ENCODE results near the gene RAI1. TPM values are rescaled to one million over a fixed set of nuclear protein-coding genes. Genes with fewer than 3 reads are reported as not detected.

Gene RAI1
- total RNA-seq, 1 donor = 9.1 TPM

DNA sequence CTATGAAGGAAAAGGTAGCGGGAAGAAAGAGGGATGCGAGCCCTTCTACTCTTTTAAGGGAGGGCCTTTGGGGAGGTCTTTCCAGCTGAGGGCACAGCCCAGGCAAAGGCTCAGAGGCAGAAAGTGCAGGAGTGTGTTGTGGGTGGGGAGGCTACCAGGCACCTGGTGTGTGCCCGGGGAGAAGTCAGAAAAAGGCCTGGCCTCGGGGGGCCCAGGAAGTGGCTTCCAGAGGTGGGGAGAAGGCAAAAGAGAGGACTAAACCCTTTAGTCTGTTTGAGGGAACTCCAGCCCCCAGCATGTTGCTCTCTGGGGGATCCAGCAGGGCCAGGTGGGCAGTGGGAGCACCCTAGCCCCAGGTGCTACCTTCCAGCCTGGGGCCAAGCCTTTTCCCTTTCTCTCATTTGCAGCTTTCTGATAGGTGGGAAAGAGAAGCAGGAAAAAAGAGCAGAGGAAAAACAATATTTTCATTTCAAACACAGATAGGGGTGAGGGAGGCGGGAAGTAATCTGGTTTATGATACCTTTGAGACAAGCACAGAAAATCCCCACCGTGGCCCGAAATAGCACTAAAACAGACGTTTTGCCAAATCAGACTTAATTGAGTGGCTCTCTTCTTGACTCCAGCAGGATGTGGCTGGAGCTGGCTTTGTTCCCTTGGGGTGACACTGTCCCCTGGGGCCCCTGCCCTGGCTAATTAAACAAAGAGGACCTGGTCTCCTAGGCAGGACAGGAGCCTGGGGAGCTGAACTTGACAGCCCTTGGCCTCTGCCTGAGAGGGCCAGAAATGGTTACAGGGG lies 10.4 kb downstream of the RAI1 start:
- no peak for DNase-seq (ENCODE audit: low read depth)
- H3K4me3 ChIP-seq (ENCODE audit: low read depth, low read length) = no peak overlapping the region
- TF ChIP-seq, protein P1, sequence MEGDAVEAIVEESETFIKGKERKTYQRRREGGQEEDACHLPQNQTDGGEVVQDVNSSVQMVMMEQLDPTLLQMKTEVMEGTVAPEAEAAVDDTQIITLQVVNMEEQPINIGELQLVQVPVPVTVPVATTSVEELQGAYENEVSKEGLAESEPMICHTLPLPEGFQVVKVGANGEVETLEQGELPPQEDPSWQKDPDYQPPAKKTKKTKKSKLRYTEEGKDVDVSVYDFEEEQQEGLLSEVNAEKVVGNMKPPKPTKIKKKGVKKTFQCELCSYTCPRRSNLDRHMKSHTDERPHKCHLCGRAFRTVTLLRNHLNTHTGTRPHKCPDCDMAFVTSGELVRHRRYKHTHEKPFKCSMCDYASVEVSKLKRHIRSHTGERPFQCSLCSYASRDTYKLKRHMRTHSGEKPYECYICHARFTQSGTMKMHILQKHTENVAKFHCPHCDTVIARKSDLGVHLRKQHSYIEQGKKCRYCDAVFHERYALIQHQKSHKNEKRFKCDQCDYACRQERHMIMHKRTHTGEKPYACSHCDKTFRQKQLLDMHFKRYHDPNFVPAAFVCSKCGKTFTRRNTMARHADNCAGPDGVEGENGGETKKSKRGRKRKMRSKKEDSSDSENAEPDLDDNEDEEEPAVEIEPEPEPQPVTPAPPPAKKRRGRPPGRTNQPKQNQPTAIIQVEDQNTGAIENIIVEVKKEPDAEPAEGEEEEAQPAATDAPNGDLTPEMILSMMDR (IDR thresholded peaks at IDR 0.05; ENCODE audit: insufficient read depth, low read length) = no peak

DNA sequence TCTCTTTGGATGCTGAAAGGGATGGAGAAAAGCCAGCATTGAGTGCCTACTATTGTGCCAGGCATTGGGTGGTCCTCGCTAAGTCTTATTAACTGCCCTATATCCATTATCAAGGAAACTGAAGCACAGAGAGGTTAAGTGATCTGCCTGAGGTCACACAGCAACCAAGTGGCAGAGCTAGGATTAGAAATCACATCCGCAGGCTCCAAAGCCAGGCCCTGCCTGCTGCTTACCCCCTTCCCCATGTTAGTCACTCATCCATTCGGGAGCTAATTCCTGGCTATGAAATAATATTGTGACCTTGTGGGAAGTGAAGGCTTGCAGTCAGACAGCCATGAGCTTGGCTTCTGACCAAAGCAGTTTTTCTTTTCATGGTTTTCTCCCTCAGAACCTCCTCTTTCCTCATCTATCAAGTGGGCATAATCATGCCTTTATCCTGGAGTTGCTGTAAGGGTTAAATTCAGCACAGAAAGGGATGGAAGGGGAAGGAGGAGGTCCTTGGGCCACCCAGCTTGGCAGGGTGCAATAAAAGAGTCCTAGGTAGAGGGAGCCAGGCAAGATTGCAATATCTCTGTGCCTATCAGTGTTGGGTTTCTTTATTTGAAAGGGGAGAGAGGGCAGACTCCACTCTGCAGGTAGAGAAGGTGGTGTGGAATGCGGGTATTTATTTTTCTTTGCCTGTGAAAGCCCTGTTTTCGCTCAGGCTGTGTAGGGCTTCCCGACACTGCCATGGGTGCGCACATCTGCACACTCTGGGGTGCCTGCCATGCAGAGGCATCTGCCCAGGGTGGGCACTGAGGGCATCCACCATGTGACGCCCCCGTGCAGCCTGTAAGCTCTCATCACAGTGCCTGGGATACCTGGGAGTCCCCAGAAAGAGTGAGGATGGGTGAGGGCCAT lies 11.3 kb downstream of the RAI1 start:
- TF ChIP-seq, protein P1 (IDR thresholded peaks at IDR 0.05; ENCODE audit: insufficient read depth, low read length) = no peak
- H3K4me3 ChIP-seq (ENCODE audit: low read depth, low read length) = no peak overlapping the region
- DNase-seq (ENCODE audit: low read depth) = no peak

DNA sequence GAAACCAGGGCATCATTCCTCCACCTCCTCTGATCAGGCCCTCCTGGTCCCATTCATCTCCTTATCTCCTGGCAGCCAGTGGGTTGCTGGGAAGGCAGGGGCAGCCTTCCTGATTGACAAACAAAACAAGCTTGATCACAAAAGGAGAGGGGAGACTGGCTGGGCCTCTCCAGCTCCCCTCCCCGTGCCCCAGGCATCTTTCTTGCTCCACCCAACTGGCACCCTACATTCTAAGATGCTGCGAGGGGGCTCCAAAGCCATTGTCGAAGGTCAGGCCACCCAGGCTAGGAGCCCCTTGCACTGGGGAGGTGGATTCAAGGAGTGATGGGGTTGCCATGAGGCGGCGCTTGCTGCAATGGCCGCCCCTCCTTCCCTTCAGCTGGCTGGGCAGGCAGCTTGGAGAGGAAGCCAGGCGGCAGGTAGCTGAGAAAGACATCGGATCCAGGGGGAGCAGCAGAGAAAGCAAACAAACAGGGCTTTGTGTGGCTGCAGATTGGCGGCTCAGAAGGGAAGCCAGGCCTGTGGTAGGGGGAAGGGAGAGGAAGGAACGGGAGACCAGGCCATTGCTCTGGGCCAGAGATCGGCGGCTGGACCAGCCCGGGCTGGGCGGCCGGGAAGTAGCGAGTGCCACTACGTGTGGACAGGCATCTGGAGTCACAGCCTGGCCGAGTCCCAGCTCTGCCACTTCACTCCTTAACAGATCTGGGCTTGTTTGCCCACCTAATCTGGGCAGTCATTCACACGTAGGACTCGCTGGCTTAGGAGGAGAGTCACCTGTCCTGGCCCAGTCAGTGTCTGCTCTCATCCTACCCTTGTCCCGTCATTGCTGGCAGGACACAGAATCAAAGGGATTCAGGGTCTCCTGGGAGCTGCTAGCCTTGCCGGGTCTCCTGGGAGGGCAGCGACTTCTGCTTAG lies 12.3 kb downstream of the RAI1 start:
- no peak for DNase-seq (ENCODE audit: low read depth)
- TF ChIP-seq, protein P1 (IDR thresholded peaks at IDR 0.05; ENCODE audit: insufficient read depth, low read length) = no peak
- peak overlapping the region; percentile 69 for H3K4me3 ChIP-seq (ENCODE audit: low read depth, low read length)

DNA sequence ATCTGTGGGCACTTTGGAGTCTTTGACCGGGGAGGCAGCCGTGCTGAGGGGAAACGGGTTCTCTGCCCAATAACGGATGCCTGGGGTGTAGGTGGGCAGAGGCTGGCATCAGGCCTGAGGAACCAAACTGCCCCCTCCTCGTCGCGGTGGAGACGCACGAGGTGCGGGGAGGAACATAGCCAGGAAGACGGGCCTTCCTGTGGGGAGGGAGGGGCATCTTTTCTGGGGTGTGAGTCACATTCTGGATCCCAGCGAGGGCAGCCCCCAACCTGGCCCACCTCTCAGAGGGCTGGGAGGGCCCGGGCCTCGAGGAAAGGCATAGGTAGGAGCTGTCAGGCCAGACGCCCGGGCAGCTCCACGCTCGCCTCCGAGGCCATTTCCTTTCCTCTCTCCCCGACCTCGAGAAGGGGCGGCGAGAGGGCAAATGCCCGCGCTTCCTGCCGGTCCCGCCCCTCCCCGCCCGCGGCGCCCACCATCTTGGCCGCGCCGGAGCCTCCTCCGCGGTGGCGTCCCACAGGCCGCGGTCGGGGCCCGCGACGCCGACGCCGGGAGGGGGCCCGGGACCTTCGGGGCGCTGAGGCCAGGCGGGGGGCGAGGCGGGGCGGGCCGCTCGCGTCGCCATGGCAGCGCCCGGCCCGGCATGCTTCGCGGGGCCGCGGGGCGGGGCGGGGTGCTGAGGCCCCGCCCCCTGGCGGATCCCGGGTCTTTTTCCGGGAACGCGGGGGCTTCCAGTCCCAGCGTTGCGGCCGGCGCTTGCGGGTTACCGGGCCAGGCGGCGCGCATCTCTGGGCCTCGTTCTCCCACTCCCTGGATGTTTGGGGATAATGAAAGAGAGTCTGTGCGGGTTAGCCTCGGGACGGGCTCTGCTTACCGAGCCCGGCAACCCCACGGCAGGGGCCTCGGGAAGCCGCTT lies 13.2 kb downstream of the RAI1 start:
- H3K4me3 ChIP-seq (ENCODE audit: low read depth, low read length) = peak overlapping the region; percentile 69
- TF ChIP-seq, protein P1 (IDR thresholded peaks at IDR 0.05; ENCODE audit: insufficient read depth, low read length) = no peak
- DNase-seq (ENCODE audit: low read depth) = peak; percentile 55

DNA sequence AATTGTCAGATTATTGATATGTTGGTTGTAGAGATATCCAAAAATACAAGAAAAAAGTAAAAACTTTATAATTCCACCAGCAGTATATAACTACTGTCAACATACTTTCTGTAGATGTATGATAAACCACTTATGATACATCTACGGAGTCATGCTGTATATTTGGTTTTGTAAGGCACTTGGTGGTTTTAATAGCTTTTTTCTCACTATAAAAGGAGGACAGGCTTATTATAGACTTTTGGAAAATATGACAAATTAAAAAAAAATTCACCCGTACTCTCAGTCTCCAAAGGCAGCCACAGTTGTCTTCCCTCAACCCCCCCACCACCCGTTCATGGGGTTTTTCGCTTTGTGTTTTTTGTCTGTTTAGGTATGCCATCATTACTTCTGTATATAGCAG lies 14.8 kb downstream of the RAI1 start:
- DNase-seq (ENCODE audit: low read depth) = no peak
- TF ChIP-seq, protein P1 (IDR thresholded peaks at IDR 0.05; ENCODE audit: insufficient read depth, low read length) = no peak
- no peak overlapping the region for H3K4me3 ChIP-seq (ENCODE audit: low read depth, low read length)

Measured in fibroblast of the aortic adventitia (primary cell).